ENCODE results near the gene PSMC6.

PSMC6 gene

GRCh38 chr14:52706724-52707706 lies at the start of gene PSMC6:
Gene PSMC6, plus strand, starts transcription at chr14:52707200. Its CDS starts 20 bp downstream, at chr14:52707220.
- peak; percentile 76 for DNase-seq (ENCODE audit: low read depth)

DNA sequence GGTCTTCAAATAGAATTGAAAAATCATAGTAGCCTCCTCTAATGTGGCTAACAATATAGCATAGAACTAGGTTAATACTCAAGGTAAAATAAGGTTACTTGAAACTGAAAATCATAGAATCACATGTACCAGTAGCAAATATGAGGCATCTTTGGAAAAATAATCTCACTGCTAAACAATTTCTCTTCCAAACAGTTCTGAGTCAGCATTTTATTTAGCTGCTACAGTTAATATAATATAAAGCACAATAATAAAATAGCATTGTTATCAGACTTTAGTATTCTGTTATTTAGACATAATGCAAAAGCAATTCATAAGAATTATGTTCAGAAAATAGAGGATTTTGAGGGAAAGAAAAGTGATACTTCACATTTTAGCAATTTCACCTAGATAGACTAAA lies 46.7 kb upstream of the PSMC6 start:
- DNase-seq (ENCODE audit: low read depth), result no peak

DNA sequence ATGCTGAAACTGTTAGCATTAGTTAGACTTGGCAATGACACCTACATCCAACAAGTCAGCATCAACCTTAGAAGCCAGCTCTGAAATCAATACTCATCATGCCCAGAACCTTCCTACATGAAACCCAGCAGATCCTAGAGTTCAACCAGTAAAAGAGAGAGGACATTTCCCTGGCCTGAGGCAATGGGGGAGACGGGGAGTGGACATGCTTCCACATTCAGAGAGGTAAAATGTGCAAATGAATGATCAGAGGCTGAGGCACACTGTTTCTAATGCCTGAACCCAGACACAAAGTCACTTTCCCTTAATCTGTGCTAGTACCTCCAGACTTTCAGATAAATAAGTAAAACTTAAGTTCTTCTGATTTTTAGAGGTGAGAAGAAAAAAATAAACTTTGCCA lies 46.2 kb upstream of the PSMC6 start:
- no peak for DNase-seq (ENCODE audit: low read depth)

DNA sequence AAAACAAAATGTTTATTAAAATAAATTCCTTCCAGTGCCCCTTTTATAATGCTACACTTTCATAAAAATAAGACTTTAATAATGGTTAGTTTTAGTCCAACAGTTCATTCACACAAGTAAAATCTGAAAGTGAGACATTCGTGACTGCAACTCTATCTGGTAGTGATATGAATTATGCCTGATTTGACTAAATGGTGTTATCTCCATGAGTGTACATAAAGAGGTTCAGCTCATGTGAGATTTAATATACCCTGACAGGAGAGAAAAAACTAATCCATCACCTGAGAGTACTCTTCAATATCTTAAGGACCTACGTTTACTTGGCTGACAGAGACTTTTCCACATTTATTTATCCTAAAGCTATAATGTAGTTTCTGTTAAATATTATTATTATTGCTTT lies 45.7 kb upstream of the PSMC6 start:
- no peak for DNase-seq (ENCODE audit: low read depth)

- DNase-seq (ENCODE audit: low read depth), result no peak
These were observed 43.1 kb upstream of the PSMC6 start for GRCh38 chr14:52663850-52664249.

- DNase-seq (ENCODE audit: low read depth), result no peak
These were observed 28.4 kb upstream of the PSMC6 start for GRCh38 chr14:52678591-52678990.

GRCh38 chr14:52683985-52684520 lies 22.9 kb upstream of the PSMC6 start:
- DNase-seq (ENCODE audit: low read depth), result no peak

DNA sequence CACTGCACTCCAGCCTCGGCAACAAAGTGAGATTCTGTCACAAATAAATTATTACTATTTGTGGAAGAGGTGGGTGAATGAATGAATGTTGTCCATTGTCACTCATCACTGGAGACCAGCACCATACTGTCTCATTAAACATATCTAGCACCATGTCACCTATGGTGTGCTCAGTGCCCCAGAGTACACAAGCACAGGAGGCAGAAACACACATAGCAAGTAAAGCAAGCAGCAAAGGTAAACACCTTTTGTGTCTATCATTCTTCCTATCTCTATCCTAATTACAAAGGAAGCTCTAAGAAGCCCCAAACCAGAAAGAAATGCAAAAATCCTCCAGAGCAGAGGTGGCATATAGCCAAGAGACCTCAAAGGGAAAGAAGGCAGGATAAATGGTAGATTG lies 20.8 kb upstream of the PSMC6 start:
- DNase-seq (ENCODE audit: low read depth), result no peak

- DNase-seq (ENCODE audit: low read depth), result no peak
These were observed 15.8 kb upstream of the PSMC6 start for GRCh38 chr14:52690983-52691760.

- DNase-seq (ENCODE audit: low read depth), result peak; percentile 40
These were observed 14.6 kb upstream of the PSMC6 start for GRCh38 chr14:52692248-52692962.

DNA sequence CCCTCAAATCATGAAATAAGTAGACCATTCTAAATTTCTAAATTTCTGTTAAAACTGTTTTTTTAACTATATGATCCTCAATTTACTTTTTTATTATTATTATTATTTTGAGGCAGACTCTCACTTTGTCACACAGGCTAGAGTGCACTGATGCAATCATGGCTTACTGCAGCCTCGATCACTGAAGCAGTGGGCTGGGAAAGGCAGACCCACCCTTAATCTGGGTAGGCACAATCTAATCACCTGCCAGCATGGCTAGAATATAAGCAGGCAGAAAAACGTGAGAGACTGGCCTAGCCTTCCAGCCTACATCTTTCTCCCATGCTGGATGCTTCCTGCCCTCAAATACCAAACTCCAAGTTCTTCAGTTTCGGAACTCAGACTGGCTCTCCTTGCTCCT lies 14.0 kb upstream of the PSMC6 start:
- no peak for DNase-seq (ENCODE audit: low read depth)

DNA sequence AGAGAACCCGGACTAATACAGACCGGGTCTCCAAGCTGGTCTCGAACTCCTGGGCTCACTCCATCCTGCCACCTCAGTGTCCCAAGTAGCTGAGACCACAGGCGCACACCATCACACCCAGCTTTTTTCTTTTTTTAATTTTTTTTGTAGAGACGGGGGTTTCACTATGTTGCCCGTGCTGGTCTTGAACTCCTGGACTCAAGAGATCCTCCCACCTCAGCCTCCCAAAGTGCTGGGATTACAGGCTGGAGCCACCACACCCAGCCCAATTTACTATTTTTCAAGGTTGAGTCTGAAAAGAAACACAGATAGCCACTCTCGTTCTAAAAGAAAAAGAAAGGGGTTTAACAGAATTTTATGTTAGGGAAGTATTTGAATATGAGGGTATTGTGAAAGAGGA lies 13.5 kb upstream of the PSMC6 start:
- no peak for DNase-seq (ENCODE audit: low read depth)

DNA sequence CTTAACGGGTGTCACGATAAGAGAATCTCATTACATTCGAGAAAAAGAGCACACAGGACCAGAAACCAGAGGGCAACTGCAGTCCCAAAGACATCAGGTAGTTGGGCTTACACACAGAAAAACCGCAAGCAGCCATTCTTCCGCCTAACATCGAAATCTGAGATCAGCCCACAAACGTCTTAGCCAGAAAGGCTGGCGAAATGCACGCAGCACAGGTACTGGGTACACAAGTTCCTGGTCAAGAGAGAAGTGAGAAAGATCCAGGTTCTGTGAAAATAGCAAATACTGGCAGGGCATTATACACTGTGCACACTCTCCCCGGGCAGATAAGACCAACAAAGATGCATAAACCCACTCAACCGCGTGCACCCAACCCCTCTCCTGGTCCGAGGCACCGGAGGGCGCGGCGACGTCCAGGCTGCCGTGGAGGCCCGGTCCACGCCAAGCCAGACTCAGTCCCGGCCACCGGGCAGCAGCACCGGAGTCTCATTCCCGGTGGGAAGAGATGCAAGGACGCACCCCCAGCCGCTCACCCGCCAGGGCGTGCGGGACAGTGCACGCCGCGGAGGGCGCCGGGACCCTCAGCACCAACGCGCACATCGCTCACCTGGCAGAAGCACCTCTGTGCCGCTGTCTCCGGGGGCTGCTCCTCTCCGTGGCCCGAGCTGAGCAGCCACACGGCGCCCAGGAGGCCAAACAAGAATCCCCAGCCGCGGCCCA lies 12.1 kb upstream of the PSMC6 start:
- DNase-seq (ENCODE audit: low read depth), result peak; percentile 8

DNA sequence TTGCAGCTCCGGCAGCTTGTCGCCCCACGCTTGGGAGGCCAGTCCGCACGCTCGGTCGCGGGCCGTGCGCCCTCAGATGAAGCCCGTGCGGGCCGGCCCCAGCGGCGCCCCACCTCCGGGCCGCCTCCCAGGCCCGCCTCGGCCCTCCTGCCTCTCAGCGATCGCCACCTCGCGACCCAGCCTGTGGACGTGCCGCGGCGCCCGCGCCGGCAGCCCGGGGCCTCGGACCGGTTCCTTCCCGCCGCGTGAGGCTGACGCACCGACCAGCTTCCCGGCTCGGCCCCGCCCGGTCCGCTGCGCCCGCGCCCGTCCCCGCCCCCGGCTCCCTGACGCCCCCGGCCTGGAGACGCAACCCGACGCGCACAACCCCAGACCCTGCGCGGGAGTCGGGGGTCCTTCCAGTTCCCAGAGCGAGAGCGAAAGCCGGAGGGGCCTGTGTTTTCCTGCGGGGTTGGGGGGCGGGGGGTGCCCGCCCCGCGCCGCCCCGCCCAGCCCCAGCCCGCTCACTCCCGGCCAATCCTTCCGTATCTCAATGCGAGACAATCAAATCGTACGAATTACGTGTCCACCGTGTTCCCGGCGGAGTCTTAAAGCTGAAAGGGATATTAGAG lies 11.4 kb upstream of the PSMC6 start, which contains the start of gene ERO1A:
Gene ERO1A (minus strand): TSS at position 78 of the 611 bp plus-strand sequence. CDS start 77 bp downstream, at position 1.
- DNase-seq (ENCODE audit: low read depth), result peak; percentile 59

- no peak for DNase-seq (ENCODE audit: low read depth)
These were observed 6.3 kb upstream of the PSMC6 start for GRCh38 chr14:52700701-52701172.

GRCh38 chr14:52701223-52701622 lies 5.8 kb upstream of the PSMC6 start:
- DNase-seq (ENCODE audit: low read depth), result no peak

DNA sequence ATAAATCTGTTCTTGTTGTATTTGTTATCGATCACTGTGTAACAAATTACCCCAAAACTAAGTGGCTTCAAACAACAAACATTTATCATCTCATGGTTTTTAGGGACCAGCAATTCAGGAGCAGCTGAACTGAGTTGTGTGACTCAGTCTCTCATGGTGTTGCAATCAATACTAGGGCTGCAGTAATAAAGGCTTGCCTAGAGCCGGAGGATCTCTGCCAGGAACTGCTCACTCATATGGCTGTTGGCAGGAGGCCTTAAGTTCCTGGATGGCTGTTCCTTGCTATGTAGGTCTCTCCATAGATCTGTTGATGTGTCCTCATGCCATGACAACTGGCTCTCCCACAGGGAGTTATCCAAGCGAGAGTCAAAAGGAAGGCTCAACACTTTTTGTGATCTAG lies 3.8 kb upstream of the PSMC6 start:
- DNase-seq (ENCODE audit: low read depth), result peak; percentile 95

- no peak for DNase-seq (ENCODE audit: low read depth)
These were observed 3.3 kb upstream of the PSMC6 start for GRCh38 chr14:52703664-52704063.

DNA sequence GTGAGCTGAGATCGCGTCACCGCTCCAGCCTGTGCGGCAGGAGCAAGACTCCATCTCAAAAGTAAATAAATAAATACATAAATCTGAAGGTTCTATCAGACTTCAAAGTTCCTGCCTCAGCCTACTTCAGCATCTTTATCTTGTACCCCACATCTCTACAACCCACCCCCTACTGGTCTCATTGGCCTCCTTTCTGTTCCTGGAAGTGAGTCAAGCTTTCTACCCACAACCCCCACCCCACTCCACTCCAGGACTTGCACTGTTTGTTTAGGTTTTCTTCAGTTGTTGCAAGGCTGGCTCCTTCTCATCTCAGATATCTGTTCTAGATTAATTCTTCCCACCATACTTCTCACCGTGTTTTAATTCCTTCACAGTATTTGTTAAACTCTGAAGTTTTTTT lies 714 bp upstream of the PSMC6 start:
- no peak for DNase-seq (ENCODE audit: low read depth)

DNA sequence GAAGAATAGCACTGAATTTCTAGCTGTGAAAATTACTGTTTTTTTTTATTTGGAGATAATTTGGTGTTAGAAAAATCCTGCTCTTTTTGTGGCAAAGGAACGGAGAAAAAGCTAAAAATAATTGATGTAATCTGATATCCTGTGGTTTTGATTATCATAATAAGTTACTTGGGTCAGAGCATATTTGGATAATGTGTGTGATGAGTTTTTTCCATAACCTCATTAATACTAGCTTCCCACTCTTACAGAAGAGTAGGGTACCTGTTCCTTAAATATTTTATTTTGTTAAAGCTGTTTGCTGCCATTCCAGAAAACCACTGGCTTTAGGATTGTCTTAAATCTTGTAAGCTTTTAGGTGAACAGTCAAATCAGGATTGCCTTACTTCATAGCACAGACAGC lies 4.7 kb downstream of the PSMC6 start:
- DNase-seq (ENCODE audit: low read depth), result no peak

DNA sequence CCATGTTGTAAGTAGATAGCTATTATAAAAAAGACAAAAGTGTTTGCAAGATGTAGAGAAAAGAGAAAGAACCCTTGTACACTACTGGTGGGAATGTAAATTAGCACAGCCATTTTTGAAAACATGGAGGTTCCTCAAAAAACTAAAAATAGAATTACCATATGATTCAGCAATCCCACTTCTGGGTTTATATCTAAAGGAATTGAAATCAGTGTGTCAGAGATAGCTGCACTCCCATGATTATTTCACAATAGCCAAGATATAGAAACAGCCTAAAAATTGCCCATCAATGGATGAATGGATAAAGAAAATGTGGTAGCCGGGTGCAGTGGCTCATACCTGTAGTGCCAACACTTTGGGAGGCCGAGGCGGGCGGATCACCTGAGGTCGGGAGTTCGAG lies 9.2 kb downstream of the PSMC6 start:
- no peak for DNase-seq (ENCODE audit: low read depth)
